Neural progenitor cell (in vitro differentiated cells): ENCODE results near the gene CABLES1. TPM values are rescaled to one million over a fixed set of nuclear protein-coding genes. Genes with fewer than 3 reads are reported as not detected.
"Not testable (repeated sequence)": the region's sequence is repeated elsewhere in the genome, so short reads cannot be mapped to it uniquely, and the experiment has no call there.

Experiments
- DNase-seq: peaks from one replicate; pipeline ENCODE4 v3.0.0-alpha.2; 2016; ENCODE audit warnings: low spot score
- H2AFZ ChIP-seq: fragments of 200-600 bp; sonication (generic); replicated peaks from 2 replicates; pipeline ENCODE4 v1.6.1; 2016; ENCODE audit warnings: antibody characterized with exemption
- H3F3A ChIP-seq: fragments of 200-600 bp; sonication (generic); 2 replicates; pipeline ENCODE4 v1.6.1; 2016; ENCODE audit warnings: antibody characterized with exemption, low read depth
- H3K27ac ChIP-seq: fragments of 200-600 bp; sonication (generic); 2 replicates; pipeline ENCODE4 v1.5.1; 2016; ENCODE audit warnings: mild to moderate bottlenecking
- H3K27me3 ChIP-seq: fragments of 200-600 bp; sonication (generic); 2 replicates; pipeline ENCODE4 v1.6.1; 2016; ENCODE audit warnings: mild to moderate bottlenecking, moderate library complexity
- H3K36me3 ChIP-seq: fragments of 200-600 bp; sonication (generic); 2 replicates; pipeline ENCODE4 v1.5.1; 2016
- H3K4me1 ChIP-seq: fragments of 200-600 bp; sonication (generic); 2 replicates; pipeline ENCODE4 v1.6.1; 2016; ENCODE audit warnings: mixed run types
- H3K4me2 ChIP-seq: fragments of 200-600 bp; sonication (generic); 2 replicates; pipeline ENCODE4 v1.6.1; 2016
- H3K4me3 ChIP-seq: fragments of 200-600 bp; sonication (generic); 2 replicates; pipeline ENCODE4 v1.5.1; 2016
- H3K79me2 ChIP-seq: fragments of 200-600 bp; sonication (generic); 2 replicates; pipeline ENCODE4 v1.6.1; 2016; ENCODE audit warnings: low read depth
- H3K9ac ChIP-seq: fragments of 200-600 bp; sonication (generic); 2 replicates; pipeline ENCODE4 v1.6.1; 2016
- H3K9me3 ChIP-seq: fragments of 200-600 bp; sonication (generic); 2 replicates; pipeline ENCODE4 v1.5.1; 2016; ENCODE audit warnings: low read depth
- H4K20me1 ChIP-seq: fragments of 200-600 bp; sonication (generic); 2 replicates; pipeline ENCODE4 v1.6.1; 2016; ENCODE audit warnings: low read depth
- H3K27ac Mint-ChIP-seq: 3 replicates; pipeline ENCODE4 v1.8.0; 2021; ENCODE audit warnings: mixed read lengths
- H3K27me3 Mint-ChIP-seq: 2 replicates; pipeline ENCODE4 v1.8.0; 2022; ENCODE audit warnings: low read depth, mild to moderate bottlenecking, inconsistent platforms, moderate library complexity, mixed read lengths; ENCODE audit not compliant: insufficient read depth
- H3K36me3 Mint-ChIP-seq: 3 replicates; pipeline ENCODE4 v1.8.0; 2021; ENCODE audit warnings: mixed read lengths
- H3K4me1 Mint-ChIP-seq: 3 replicates; pipeline ENCODE4 v1.8.0; 2021; ENCODE audit warnings: mixed read lengths
- H3K4me3 Mint-ChIP-seq: 3 replicates; pipeline ENCODE4 v1.8.0; 2021; ENCODE audit warnings: mild to moderate bottlenecking, moderate library complexity, mixed read lengths
- H3K9me3 Mint-ChIP-seq: 3 replicates; pipeline ENCODE4 v1.8.0; 2020; ENCODE audit warnings: mixed read lengths
- EZH2 ChIP-seq: fragments of 200-600 bp; sonication (generic); IDR thresholded peaks from 2 replicates; pipeline ENCODE4 v1.6.1; 2017; ENCODE audit warnings: antibody characterized with exemption, mild to moderate bottlenecking, moderate library complexity
- EZH2phosphoT487 ChIP-seq: fragments of 200-600 bp; sonication (generic); IDR thresholded peaks from 2 replicates; pipeline ENCODE4 v1.6.1; 2017; ENCODE audit warnings: antibody characterized with exemption
- total RNA-seq: library from RNA; depleted of rRNA; stranded (reverse); fragments of >200 nt; gene quantifications from 2 replicates; pipeline ENCODE4 v1.2.3, GENCODE V29; 2015; ENCODE audit warnings: low replicate concordance
- TF ChIP-seq, protein P1 (sequence below): fragments of 200-600 bp; sonication (generic); IDR thresholded peaks from 2 replicates; pipeline ENCODE4 v1.5.1; 2017; ENCODE audit warnings: antibody characterized with exemption, mild to moderate bottlenecking

The CABLES1 gene
- total RNA-seq, 1 donor from 2014 or later = 2.8 TPM

DNA sequence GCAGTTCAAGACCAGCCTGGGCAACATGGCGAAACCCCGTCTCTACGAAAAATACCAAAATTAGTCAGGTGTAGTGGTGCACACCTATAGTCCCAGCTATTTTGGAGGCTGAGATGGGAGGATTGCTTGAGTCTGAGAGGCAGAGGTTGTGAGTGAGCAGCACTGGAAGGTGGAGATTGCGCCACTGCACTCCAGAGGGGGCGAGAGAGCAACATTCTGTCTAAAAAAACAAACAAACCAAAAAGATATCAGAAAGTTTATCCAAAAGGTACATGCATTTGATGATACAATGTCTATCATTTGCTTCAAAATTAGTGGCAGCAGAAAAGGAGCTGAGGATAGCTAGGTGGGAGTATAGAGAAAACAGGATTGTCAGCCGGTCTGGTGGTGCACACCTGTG lies 39.8 kb upstream of the CABLES1 start:
- H3K79me2 ChIP-seq = no peaks in the 10 kb centered on the region
- no peak overlapping the region for H2AFZ ChIP-seq
- H3K9me3 ChIP-seq = no peaks in the 10 kb centered on the region
- H3F3A ChIP-seq = peaks cover 16% of the 10 kb centered on the region
- H3K9ac ChIP-seq = no peak overlapping the region
- DNase-seq = no peak
- Mint-ChIP-seq H3K4me3 (no peak overlapping the region), H3K4me1 (peaks cover 24% of the 10 kb centered on the region), H3K27me3 (peaks cover 37% of the 10 kb centered on the region), H3K36me3 (no peaks in the 10 kb centered on the region), H3K9me3 (peaks cover 11% of the 10 kb centered on the region), H3K27ac (no peak overlapping the region)
- peaks cover 48% of the 10 kb centered on the region for H3K27me3 ChIP-seq
- no peaks in the 10 kb centered on the region for H3K36me3 ChIP-seq
- no peak overlapping the region for H3K4me2 ChIP-seq
- H3K27ac ChIP-seq = no peak overlapping the region
- no peak overlapping the region for H3K4me3 ChIP-seq
- H3K4me1 ChIP-seq = peaks cover 11% of the 10 kb centered on the region
- TF ChIP-seq, protein P1, sequence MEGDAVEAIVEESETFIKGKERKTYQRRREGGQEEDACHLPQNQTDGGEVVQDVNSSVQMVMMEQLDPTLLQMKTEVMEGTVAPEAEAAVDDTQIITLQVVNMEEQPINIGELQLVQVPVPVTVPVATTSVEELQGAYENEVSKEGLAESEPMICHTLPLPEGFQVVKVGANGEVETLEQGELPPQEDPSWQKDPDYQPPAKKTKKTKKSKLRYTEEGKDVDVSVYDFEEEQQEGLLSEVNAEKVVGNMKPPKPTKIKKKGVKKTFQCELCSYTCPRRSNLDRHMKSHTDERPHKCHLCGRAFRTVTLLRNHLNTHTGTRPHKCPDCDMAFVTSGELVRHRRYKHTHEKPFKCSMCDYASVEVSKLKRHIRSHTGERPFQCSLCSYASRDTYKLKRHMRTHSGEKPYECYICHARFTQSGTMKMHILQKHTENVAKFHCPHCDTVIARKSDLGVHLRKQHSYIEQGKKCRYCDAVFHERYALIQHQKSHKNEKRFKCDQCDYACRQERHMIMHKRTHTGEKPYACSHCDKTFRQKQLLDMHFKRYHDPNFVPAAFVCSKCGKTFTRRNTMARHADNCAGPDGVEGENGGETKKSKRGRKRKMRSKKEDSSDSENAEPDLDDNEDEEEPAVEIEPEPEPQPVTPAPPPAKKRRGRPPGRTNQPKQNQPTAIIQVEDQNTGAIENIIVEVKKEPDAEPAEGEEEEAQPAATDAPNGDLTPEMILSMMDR = peak; percentile 26
- TF ChIP-seq EZH2 = no peak
- peaks cover 10% of the 10 kb centered on the region for H4K20me1 ChIP-seq

DNA sequence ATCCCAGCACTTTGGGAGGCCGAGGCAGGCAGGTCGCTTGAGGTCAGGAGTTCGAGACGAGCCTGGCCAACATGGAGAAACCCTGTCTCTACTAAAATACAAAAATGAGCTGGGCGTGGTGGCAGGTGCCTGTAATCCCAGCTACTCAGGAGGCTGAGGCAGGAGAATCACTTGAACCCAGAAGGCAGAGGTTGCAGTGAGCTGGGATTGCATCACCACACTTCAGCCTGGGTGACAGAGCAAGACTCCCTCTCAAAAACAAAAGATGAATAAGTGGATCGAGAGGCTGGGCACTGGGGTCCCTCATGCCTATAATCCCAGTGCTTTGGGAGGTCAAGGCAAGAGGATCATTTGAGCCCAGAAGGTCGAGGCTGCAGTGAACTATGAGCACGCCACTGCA lies 38.3 kb upstream of the CABLES1 start:
- H3K36me3 ChIP-seq, H3K4me3 Mint-ChIP-seq, H3K36me3 Mint-ChIP-seq, H3K9me3 ChIP-seq, H3K9me3 Mint-ChIP-seq, H3K27ac ChIP-seq, H3K9ac ChIP-seq, H2AFZ ChIP-seq, H3K4me2 ChIP-seq, H3K4me3 ChIP-seq, H3K79me2 ChIP-seq, DNase-seq, H3K27ac Mint-ChIP-seq: not testable (repeated sequence)
- Mint-ChIP-seq H3K27me3 (peaks cover 38% of the 10 kb centered on the region), H3K4me1 (peaks cover 24% of the 10 kb centered on the region)
- Histone ChIP-seq H3K27me3 (peaks cover 46% of the 10 kb centered on the region), H3K4me1 (peaks cover 11% of the 10 kb centered on the region), H3F3A (peaks cover 16% of the 10 kb centered on the region), H4K20me1 (peaks cover 10% of the 10 kb centered on the region)

DNA sequence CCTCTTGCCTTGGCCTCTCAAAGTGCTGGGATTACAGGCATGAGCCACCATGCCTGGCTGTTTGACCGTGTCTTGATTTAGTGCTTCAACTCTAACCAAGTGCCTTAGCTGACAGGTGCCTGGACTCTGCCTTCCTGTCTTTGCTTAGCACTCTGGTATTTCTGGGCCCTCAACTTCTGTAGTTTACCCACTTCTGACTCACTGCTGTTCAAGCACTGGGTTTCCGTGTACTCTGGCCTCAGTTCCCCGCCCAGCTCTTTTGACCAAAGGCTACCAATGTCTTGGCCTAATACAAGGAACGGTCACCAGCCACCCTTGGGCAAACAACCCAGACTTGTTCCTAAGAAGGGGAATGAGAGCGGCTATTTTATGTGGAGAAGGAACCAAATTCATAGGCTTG lies 35.7 kb upstream of the CABLES1 start:
- Mint-ChIP-seq H3K4me3 (no peak overlapping the region), H3K27ac (no peak overlapping the region), H3K4me1 (peaks cover 10% of the 10 kb centered on the region), H3K27me3 (peaks cover 26% of the 10 kb centered on the region), H3K9me3 (peaks cover 2% of the 10 kb centered on the region), H3K36me3 (no peaks in the 10 kb centered on the region)
- no peak overlapping the region for H3K27ac ChIP-seq
- H3F3A ChIP-seq = peaks cover 6% of the 10 kb centered on the region
- H3K79me2 ChIP-seq = no peaks in the 10 kb centered on the region
- H4K20me1 ChIP-seq = peaks cover 3% of the 10 kb centered on the region
- peaks cover 20% of the 10 kb centered on the region for H3K27me3 ChIP-seq
- no peak overlapping the region for H3K4me2 ChIP-seq
- DNase-seq = no peak
- TF ChIP-seq, protein P1 = no peak
- TF ChIP-seq EZH2 = no peak
- no peak for TF ChIP-seq EZH2phosphoT487
- no peak overlapping the region for H2AFZ ChIP-seq
- H3K9me3 ChIP-seq = no peaks in the 10 kb centered on the region
- no peak overlapping the region for H3K4me3 ChIP-seq
- H3K4me1 ChIP-seq = peaks cover 2% of the 10 kb centered on the region
- H3K9ac ChIP-seq = no peak overlapping the region
- no peaks in the 10 kb centered on the region for H3K36me3 ChIP-seq

DNA sequence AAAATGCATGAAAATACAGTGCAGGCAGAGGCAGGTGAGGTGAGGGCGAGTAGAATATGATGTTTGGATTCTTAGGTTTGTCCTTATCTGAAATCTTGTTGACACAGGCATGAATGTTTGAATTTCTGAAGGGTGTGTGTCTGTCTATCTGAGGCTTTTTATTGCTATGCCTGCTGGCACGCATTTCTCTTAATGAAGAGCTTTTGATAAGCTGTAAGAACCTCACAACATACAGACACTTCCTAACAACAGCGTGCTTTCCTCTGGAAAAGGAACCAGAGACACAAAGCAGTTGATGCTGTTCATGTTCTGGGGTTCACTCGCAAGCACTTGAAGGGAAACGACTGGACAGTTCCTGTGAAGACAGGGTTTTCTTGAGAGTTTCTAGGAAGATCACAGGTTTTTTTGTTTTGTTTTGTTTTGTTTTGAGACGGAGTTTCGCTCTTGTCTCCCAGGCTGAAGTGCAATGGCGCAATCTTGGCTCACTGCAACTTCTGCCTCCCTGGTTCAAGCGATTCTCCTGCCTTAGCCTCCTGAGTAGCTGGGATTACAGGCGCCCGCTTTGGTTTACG lies 33.3 kb upstream of the CABLES1 start:
- no peaks in the 10 kb centered on the region for H3K4me1 ChIP-seq
- Mint-ChIP-seq H3K4me3 (no peak overlapping the region), H3K4me1 (peaks cover 17% of the 10 kb centered on the region), H3K27me3 (peaks cover 17% of the 10 kb centered on the region), H3K36me3 (no peaks in the 10 kb centered on the region), H3K27ac (peak overlapping the region; percentile 16), H3K9me3 (peaks cover 2% of the 10 kb centered on the region)
- H3K4me2 ChIP-seq = no peak overlapping the region
- no peaks in the 10 kb centered on the region for H3K36me3 ChIP-seq
- no peak for DNase-seq
- TF ChIP-seq EZH2 (no peak), EZH2phosphoT487 (no peak)
- TF ChIP-seq, protein P1 = no peak
- no peaks in the 10 kb centered on the region for H3K79me2 ChIP-seq
- H4K20me1 ChIP-seq = no peaks in the 10 kb centered on the region
- no peaks in the 10 kb centered on the region for H3F3A ChIP-seq
- H3K9me3 ChIP-seq = no peaks in the 10 kb centered on the region
- no peak overlapping the region for H3K9ac ChIP-seq
- no peak overlapping the region for H3K4me3 ChIP-seq
- H2AFZ ChIP-seq = no peak overlapping the region
- no peaks in the 10 kb centered on the region for H3K27me3 ChIP-seq
- no peak overlapping the region for H3K27ac ChIP-seq
